Embryonic facial prominence (tissue), 1 donor: ENCODE data around the gene YRDC.
A peak's percentile ranks its signal among the peaks of the same experiment; 100 is the strongest.

ENCODE experiments used
- DNase-seq: peaks from one replicate; pipeline ENCODE4 v3.0.0-alpha.2; 2016; ENCODE audit errors: extremely low spot score

Gene YRDC

DNA sequence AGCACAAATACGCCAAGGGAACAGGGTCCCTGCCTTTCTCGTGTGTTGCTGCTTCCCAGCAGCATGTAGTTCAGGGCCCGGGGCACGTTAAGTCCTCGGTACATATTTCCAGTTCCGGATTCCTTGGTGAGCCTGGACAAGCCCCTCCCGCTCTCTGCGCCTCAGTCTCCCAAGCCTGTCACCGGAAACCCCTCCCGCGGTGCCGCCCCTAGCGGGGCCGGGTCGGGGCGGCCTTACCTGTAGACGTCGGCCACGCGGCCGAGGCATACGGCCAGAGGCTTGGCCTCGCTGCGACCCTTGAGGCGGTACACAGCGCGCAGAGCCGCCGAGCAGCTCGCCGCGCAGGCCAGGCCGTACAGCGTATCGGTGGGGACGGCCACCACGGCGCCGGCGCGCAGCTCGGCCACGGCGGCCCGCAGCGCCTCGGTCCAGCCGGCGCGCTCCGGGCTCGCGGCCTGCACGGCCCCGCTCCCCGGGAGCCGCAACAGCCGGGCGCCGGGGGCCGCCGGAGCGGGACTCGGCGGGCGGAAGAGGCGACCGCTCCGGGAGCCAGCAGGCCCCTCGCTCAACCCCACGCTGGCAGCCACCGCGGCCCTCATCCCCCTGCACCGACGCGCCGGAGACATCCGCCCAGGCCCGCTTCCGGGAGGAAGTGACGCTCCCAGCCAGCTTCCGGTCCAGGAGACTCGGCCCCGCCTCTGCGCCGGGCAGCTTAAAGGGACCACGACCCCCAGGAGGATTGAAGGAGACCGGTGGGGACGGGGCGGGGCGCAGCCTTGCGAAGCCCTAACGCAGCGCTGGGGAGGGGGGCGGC, at the start of gene YRDC, which contains the start of gene C1orf122:
Gene YRDC, minus strand, starts transcription at position 654 of the 814 bp plus-strand sequence. Its CDS starts 28 bp downstream, at position 626.
Gene C1orf122, plus strand, starts transcription at position 236 of the 814 bp plus-strand sequence. CDS start 615 bp downstream, outside the sequence.
- DNase-seq = peak; percentile 78

DNA sequence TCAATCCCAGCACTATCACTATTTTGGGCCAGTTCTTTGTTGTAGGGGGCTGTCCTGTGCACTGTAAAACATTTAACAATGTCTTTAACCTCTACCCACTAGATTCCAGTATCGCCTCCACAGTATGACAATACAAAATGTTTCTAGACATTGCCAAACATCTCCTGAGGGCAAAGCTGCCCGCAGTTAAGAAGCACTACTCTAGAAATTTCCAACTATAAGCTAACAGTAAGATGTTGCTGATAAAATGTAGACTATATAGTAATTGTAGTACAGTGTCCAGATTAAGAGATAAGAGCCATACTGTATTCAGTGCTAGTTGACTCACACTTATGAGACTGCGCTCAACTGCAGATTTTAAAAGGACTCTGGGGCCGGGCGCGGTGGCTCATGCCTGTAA, 46.4 kb upstream of the YRDC start:
- DNase-seq = no peak

GRCh38 chr1:37853157-37853556, 45.1 kb upstream of the YRDC start:
- DNase-seq = no peak

GRCh38 chr1:37851782-37852210, 43.8 kb upstream of the YRDC start:
- no peak for DNase-seq

- DNase-seq = no peak
Measured at GRCh38 chr1:37851262-37851661, 43.3 kb upstream of the YRDC start.

- DNase-seq = no peak
Measured at GRCh38 chr1:37850352-37850955, 42.4 kb upstream of the YRDC start.

GRCh38 chr1:37849480-37849879, 41.5 kb upstream of the YRDC start:
- no peak for DNase-seq

DNA sequence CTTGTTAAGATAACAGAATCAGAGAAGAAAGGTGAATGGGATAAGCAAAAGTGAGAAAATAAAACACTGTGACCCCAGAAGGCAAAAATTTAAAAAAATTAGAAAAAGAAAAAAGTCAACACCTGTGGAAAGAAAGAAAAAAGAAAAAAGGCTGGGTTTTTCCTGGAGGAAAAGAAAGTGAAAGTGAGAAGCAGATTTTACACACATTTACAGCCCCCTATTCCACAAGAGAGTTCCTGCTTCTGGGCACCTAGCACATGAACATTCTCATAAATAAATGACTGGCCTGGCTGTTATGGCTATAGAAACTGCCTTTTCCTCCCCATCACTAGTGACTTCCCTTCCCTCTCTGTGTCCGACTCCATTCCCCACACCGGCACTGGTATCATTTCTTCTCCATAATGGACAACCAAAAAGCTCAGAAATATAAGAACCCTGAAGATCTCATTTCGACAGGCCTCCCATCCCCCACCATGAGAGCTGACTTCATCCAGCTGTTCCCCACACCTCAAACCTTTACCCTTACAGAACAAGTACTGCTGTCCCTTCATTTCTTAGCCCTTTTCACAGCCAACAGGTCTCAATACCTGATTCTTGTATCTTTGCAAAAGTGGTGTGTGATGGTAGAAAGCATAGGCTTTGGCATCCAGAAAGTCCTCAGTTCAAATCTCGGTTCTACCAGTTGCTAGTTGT, 38.8 kb upstream of the YRDC start:
- DNase-seq = no peak

DNA sequence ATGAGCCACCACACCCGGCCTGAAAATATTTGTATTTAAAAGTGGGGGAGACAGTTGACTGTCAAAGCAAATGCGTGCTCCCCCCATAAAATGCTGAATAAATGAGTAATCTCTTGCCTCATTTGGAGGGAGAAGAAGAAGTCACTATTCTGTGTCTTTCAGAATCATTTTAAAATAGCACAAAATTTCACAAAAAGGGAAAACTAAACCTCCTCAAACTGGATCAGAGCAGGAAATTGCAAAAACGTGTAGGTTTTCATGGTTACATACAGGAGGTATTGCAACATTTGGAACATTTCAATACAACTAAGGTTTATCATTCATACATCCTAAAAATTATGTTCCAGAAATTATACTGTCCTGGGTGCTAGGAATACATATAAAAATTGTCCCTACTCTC, 37.8 kb upstream of the YRDC start:
- no peak for DNase-seq

GRCh38 chr1:37845049-37845646, 37.1 kb upstream of the YRDC start:
- no peak for DNase-seq

DNA sequence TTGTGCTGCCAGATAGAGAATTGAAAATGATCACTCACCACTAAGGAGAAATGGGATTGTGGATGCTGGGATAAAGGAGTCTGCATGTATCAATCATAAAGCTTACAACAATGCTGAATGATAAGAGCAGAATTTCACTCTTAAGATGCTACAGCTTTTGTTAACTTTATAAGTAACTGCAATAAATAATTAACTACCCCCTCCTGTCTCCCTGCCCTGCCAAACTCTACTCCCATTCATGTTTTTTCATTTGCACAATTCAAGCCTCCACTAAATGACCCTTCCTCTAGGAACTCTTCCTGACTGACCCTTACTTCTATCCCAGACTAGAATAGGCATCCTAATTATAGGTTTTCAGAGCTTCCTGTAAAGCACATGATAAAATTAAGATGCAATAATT, 36.5 kb upstream of the YRDC start:
- no peak for DNase-seq

GRCh38 chr1:37841652-37842051, 33.6 kb upstream of the YRDC start:
- DNase-seq = no peak

- no peak for DNase-seq
Measured at GRCh38 chr1:37840711-37841110, 32.7 kb upstream of the YRDC start.

GRCh38 chr1:37839676-37840075, 31.7 kb upstream of the YRDC start:
- no peak for DNase-seq

- no peak for DNase-seq
Measured at GRCh38 chr1:37836788-37837187, 28.8 kb upstream of the YRDC start.

DNA sequence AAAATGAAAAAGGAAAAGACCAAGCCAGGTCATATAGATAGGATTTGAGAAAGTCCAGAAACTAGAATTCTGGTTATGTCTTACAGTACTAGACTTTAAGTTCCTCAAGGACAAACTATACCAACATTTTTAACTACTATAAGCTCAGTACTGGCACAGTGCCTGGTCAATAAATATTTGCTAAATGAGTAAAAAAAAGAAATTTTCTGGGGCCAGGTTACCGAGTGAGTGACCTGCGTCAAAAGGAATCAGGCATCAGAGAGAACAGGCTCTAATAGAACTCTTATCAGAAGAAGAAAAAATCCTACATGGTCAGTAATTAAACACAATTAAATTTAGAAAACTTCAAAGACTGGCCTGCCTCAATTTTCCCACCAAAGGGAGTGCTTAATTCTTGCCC, 23.8 kb upstream of the YRDC start:
- DNase-seq = no peak

- DNase-seq = no peak
Measured at GRCh38 chr1:37831109-37831508, 23.1 kb upstream of the YRDC start.

GRCh38 chr1:37828410-37829074, 20.5 kb upstream of the YRDC start:
- no peak for DNase-seq

DNA sequence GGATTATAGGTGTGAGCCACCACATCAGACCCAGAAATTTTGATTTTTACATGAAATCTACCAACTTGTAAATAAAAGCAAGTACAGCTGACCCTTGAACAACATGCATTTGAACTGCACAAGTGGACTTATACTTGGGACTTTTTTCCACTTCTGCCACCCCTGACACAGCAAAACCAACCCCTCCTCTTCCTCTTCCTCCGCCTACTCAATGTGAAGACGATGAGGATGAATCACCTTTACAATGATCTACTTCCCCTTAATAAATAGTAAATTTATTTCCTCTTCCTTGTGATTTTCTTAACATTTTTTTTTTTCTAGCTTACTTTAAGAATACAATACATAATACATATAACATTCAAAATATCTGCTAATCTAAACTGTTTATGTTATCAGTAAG, 17.5 kb upstream of the YRDC start:
- no peak for DNase-seq

GRCh38 chr1:37824001-37824400, 16.0 kb upstream of the YRDC start:
- no peak for DNase-seq

DNA sequence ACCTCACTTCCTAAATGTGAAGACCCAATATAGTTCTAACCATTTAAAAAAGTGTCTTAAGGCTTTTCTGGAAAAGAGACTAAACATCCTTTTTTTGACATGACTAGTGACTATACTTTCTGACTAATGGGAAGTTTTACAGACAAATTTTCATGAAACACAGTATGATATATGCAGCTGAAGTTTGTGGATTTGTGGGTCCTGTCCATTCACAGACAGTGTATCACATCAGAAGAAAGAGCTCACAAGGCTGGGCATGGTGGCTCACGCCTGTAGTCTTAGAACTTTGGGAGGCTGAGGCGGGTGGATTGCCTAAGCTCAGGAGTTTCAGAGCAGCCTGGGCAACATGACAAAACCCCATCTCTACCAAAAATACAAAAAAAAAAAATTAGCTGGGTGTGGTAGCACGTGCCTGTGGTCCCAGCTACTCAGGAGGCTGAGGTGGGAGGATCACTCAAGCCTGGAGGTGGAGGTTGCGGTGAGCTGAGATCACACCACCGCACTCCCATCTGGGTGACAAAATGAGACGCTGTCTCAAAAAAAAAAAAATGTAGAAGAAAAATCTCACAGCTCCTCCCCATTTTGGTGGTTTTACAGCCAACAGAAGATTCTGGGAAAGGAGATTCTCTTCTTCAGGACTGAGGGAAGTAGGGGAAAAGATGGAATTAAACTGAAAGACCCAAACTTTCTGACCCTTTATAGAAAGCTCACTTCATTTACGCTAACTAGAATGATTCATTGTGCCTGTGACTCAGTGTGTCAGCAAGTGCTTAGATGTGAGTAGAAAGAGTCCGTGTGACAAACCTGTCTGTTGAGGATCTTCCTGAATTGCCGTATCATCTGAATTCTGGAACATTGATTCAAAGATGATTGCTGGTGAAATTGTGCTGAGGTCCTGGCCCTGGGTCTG, 15.2 kb upstream of the YRDC start:
- no peak for DNase-seq
